Activated CD4-positive, CD25-positive, alpha-beta regulatory T cell treated with anti-CD3 and anti-CD28 coated beads, Interleukin-2, amount 50 U/mL, for 16 hours (primary cell): ENCODE results near the gene STRA8.

Experiments
- DNase-seq: peaks from one replicate; pipeline ENCODE4 v3.0.0-alpha.2; 2020; ENCODE audit warnings: low read depth, low spot score

Gene STRA8

GRCh38 chr7:135238112-135238744 is 4.6 kb downstream of the STRA8 start:
- DNase-seq = no peak

GRCh38 chr7:135239263-135239662 is 5.6 kb downstream of the STRA8 start:
- DNase-seq = no peak

GRCh38 chr7:135240441-135240840 is 6.8 kb downstream of the STRA8 start:
- no peak for DNase-seq

GRCh38 chr7:135242096-135242684 is 8.6 kb downstream of the STRA8 start:
- DNase-seq = no peak

- no peak for DNase-seq
These were observed 11.9 kb downstream of the STRA8 start for GRCh38 chr7:135245226-135246190.

- DNase-seq = no peak
These were observed 12.7 kb downstream of the STRA8 start for GRCh38 chr7:135246191-135246825.

- no peak for DNase-seq
These were observed 14.3 kb downstream of the STRA8 start for GRCh38 chr7:135247746-135248471.

GRCh38 chr7:135248546-135248945 is 14.9 kb downstream of the STRA8 start:
- DNase-seq = no peak

- DNase-seq = no peak
These were observed 18.1 kb downstream of the STRA8 start for GRCh38 chr7:135251496-135252391.

GRCh38 chr7:135253851-135254771 is 20.5 kb downstream of the STRA8 start:
- no peak for DNase-seq

GRCh38 chr7:135257790-135258189 is 24.2 kb downstream of the STRA8 start:
- DNase-seq = no peak

- DNase-seq = no peak
These were observed 24.9 kb downstream of the STRA8 start for GRCh38 chr7:135258585-135258984.

GRCh38 chr7:135259702-135260101 is 26.1 kb downstream of the STRA8 start:
- DNase-seq = no peak

- DNase-seq = no peak
These were observed 26.8 kb downstream of the STRA8 start for GRCh38 chr7:135260470-135260869.

GRCh38 chr7:135260930-135261721 is 27.5 kb downstream of the STRA8 start:
- DNase-seq = no peak

- no peak for DNase-seq
These were observed 29.1 kb downstream of the STRA8 start for GRCh38 chr7:135262623-135263320.

- DNase-seq = no peak
These were observed 29.8 kb downstream of the STRA8 start for GRCh38 chr7:135263321-135263970.
